Limb (tissue), 2 donors: ENCODE measurements around the gene ACO2.
A peak's percentile ranks its signal among the peaks of the same experiment; 100 is the strongest.
"Not testable (repeated sequence)": the region's sequence is repeated elsewhere in the genome, so short reads cannot be mapped to it uniquely, and the experiment has no call there.

Experiments
- DNase-seq, 2 donors: peaks; one replicate each; pipeline ENCODE4 v3.0.0-alpha.2; 2016; ENCODE audit errors: extremely low spot score in 2 of 2

The ACO2 gene

DNA sequence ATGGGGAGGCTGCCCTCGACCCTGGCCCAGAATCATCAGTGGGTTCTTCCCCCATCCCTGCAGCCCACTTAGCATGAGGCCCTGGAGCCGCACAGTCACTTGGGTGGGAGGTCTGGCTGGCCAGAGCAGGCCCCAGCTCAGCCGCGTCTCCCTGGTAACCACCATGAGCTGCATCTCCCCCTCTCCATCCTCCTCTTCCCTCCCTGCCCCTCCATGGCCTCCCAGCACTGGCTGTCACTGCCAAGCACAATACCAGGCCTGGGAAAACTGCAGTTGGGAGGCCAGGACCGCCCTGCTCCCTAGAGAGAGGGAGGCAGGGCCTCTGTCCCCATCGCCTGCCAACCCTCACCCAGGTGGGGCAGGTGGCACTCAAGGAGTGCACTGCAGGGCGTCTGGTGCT is 99.9 kb downstream of the ACO2 start:
- peak in 1 of 2 donors; percentile 65 for DNase-seq

DNA sequence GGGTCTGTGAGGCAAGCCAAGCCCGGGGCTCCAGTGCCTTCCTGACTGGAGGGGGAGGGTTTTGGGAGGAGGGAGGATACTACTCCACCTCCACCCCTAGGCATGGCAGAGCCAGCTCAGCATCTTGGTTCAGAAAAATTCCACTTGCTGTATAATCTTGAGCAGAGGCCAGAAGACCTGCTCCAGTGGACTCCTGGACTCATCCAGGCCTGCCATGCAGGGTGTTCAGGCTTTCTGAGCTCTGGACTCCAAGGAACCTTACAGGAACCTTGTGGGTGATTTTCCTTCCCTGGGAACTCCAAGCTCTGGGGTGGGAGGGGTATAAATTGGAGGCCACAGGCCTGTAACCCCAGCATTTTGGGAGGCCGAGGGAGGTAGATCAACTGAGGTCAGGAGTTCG is 101.3 kb downstream of the ACO2 start:
- no peak for DNase-seq

DNA sequence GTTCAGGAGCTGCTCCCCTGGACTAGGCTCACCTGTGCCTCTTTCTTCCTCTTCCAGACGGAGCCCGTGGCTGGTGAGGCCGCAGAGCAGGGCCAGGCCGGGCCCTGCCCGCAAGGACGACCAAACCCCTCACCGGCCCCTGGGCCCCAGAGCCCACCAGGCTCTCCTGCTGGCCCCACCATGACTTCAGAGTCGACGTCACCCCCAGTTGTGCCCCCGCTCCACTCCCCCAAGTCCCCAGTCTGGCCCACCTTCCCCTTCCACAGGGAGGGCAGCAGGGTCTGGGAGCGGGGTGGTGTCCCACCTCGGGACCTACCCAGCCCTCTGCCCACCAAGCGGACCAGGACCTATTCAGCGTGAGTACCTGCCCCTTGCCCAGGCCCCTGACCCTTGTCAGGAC is 102.9 kb downstream of the ACO2 start:
- no peak for DNase-seq

DNA sequence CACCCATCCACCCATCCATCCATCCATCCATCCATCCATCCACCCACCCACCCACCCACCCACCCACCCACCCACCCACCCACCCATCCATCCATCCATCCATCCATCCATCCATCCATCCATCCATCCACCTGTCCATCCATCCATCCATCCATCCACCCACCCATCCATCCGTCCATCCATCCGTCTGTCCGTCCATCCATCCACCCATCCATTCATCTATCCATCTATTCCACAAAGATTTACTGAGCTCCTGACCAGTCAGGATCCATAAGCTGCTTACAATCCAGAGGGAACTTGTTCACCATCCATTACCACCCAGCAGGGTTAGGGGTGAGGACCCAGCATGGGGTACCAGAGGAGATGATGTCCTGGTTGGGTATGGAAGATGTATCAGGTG is 103.4 kb downstream of the ACO2 start:
- not testable (repeated sequence) for DNase-seq

DNA sequence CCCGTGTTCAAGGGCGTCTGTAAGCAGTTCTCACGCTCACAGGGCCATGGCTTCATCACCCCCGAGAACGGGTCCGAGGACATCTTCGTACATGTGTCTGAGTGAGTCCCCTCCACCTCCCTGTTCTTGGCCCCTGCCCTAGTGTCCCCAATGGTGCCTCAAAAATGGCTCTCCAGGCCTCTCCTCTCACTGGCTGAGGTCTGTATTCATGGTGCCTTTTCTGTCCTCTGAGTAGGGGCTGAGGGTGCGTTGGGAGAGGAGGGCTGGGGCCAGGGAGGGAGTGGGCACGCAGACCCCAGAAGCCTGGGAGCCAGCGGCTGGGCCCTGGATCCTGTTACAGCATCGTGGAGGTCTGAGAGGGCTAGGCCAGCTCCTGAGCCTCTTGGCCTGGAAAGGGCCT is 104.8 kb downstream of the ACO2 start:
- DNase-seq = no peak

DNA sequence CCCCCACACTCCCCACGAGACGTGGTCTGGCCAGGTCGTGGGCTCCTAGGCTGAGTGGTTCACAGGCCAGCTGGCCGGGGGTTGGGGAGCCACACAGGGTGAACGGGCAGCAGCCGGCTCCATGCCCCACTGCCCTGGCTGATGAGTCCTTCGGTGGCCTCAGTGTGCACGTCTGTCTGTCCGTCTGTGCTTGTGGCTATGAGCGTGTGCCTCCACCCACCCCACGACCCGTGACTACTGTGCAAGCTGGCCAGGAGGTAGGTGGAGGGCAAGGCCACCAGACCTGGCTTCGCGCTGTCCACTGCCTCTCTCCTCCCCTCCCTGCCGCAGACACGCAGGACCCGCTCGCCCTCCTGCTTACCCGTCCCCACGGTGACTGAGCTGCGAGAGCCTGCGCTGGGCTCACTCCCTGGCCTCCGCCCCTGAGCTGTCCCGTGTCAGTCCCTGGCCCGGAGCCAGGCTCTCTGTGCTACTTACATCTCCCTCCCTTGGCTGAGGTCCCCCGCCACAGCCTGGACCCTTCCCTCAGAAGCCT is 106.0 kb downstream of the ACO2 start:
- no peak for DNase-seq

DNA sequence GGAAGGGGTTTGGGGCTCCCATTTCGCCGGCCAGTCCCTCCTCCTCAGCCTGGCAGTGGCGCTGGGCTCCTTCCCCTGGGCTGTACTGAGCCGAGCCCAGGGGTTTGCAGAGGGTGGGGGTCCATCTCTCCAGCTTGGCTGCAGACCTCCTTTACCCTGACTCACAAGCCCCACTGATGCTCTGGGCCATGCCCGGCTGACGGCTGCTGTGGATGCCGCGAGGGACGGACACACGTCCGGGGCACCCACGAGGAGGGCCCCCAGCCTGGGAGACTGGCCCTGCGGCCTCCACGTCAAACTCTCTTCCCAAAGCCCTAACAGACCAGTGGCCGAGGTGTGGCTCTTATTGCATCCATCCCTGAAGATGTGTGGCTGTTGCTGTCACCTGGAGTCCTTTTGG is 106.6 kb downstream of the ACO2 start:
- DNase-seq = no peak

DNA sequence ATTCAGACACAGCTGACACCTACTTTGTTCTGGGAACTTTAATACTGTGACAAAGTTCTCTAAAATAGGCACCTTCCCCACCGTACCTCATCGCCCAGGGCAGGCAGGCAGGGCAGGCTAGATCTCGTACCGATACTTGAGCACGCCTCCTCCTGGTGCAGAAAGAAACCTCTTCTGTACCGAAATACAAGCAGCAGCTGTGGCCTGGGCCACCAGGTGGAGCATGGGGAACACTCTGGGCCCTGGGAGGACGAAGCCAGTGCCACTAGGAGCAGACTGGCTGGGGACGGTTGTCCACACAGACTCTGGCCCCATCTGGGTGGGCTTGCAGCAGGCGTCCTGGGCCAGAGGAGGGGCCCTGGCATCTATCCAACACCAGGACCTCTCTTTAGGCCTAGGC is 108.0 kb downstream of the ACO2 start:
- no peak for DNase-seq

DNA sequence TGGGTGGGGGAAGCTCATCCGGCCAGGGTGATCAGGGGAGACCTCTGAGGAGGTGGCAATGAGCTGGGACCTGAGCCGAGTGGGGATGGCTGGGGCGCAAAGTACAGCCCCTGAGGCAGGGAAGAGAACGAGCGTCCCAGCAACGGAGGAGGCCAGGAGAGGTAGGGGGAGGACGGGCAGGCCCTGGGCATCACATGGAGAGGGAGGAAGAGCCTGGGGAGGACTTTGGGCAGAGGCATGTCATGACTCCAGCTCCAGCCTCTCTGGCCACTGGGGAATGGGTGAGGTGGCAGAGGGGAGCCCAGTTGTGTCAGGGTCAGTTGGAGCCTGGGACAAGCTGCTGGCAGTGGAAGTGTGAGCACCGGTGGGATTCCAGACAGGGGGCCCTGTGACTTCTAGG is 109.2 kb downstream of the ACO2 start:
- no peak for DNase-seq
